HG02763 (cell line): ENCODE results near the gene PPFIBP2.

Experiments
- ATAC-seq: cut with Tn5 transposase; IDR thresholded peaks from one replicate; pipeline ENCODE4 v1.9.1; 2021; ENCODE audit warnings: mild to moderate bottlenecking, moderate library complexity; ENCODE audit not compliant: unreplicated experiment

PPFIBP2 gene

DNA sequence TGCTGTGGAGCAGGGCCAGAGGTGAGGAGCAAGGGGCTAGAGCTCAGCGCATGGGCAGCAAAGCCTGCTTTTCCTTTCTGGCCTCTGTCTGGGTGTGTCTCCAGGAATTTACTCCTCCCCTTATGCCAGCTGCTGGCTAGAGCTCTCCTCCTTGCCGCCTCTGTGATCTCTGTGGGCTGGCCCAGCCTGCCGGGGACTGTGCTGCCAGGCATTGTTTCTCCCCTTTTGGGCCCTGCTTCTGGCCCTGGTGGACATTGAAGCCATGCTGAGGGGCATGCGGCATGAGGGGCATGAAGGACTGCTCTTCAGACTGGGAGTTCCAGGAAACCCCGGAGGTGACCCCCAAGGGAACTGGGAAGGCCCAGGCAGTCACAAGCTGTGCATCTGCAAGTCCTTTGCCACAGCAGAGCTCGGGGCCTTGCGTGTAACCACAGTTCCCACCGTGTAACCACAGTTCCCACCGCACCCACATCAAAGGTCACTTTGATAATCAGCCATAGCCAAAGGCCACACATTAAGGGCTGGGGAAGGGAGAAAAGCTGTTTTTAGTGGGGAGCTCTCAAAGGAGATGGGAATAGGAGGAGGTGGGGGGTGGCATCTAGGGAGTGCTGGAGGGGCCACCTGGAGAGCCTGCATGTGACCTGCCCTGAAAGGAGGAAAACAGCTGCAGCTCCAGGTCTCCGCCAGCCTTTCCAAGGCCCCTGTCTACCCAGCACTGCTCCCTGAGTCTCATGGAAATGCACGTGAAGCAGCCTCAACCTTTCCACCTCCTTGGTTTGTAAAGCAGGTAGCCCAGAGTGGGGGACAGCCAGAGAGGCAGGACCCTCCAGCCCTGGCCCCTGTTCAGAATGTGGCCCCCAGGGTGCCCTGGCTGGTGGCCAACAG, 62.3 kb downstream of the PPFIBP2 start:
- ATAC-seq: no peak

DNA sequence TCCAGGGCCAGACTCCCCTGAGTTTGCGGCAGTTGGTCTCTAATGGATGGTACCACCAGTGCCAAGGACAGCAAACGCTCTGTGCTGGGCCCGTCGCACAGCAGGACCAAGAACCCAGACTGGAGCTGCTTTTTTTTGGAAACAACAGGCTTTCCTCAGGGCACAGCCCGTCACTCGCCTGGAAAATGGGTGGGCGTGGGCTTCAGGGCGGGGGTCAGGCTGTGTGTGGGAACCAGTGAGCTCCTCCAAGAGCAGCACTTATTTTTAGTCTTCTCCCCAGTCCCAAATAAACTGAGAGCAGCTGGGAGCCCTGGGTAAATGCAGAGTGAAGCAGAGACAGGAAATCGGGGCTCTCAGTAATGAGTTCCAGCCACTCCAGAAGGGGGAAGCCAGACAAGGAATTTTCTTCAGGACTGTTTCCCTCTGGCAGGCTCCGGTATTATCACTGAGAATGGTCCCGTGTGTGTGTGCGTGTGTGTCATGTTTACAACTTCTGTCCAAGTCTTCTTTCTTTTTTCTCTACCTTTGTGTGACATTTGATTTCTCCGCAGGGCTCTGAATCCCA, 63.0 kb downstream of the PPFIBP2 start:
- ATAC-seq: no peak

DNA sequence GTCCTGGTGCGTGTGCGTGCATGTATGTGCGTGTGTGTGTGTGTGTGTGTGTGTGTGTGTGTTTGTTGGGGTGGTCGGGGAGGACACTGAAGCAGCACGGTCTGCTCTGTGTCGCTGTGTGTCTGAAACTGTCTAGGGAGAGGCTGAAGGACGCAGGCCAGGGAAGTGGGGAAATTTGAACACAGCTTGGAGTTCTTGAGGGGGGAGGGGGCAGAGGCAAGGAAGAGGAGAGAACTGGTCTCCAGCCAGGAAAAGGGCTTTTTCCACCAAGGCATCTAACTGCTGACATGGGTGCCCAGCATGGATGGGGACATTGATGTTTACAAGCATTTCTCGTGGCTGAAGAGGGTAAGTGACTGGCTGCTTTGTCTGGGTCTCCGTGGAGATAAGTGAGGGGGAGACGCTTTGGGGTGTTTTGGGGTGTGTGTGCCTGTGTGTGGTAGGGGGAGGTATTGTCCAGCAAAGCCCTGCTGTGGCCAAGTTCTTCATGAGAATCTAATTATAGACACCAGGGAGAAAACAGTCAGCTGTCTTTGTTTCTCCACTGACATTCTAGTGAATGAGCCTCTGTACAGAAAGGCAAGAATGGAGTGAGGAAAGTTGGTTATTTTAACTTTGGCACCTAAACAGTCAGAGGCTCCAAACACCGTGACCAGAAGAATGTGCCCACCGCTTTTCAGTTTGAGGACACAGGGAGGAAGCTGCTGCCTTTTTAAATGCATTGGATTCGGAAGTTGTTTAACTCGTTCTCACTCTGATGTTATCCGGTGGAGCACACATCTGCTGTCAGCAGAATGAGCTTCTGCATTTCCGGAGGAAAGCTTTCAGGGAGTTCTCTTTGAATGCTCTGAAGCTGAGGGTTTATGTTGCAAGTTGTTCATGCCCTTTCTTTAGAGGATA, 63.7 kb downstream of the PPFIBP2 start:
- no peak for ATAC-seq

DNA sequence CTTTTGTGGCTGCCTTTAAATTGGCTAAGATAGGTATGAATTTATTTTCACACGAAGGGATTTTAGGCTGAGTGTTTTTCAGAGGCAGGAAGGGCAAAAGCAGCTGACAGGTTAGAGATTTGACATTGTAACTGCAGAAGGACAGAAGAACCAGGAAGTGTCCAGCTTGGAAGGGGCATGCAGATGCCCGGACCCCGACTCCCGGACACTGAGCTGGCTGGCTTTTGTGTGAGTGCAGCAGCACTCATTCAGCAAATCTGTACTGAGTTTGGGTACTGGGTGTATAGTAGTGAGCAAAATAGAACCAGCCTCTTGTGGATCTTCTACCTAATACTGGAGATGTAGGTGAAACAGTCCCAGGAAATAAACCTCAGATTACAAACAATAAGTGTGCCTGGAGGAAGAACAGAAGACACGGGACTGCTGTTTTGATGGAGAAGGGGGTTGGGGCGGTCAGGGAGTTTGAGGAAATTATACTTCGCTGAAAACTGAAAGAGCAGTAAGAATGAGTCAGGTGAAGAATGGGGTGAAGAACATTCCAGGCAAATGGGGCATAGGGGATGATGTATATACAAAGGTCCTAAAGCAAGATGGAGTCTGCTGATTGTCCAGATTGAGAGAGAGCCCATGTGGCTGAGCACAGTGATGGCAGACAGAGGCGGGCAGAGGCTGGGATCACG, 64.6 kb downstream of the PPFIBP2 start:
- no peak for ATAC-seq

DNA sequence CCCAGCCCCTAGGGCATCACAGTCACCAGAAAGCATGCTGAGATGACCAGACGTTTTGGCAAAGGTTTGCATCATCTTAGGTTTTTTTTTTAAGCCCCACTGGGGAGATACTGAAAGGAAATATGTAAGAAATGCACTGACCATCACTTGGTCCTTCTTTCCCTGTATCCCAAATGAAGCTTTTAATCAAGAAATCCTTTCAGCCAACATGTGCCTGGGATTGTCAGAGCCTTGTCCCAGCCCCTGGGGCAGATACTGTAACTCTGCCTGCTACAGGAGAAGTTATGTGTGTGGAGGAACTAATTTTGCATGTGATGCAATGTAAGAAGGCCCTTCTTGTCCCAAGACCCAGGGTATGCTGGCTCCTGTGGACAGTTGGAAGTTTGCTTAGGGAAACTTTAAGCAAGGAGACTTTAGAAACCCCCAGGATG, 65.6 kb downstream of the PPFIBP2 start:
- no peak for ATAC-seq

DNA sequence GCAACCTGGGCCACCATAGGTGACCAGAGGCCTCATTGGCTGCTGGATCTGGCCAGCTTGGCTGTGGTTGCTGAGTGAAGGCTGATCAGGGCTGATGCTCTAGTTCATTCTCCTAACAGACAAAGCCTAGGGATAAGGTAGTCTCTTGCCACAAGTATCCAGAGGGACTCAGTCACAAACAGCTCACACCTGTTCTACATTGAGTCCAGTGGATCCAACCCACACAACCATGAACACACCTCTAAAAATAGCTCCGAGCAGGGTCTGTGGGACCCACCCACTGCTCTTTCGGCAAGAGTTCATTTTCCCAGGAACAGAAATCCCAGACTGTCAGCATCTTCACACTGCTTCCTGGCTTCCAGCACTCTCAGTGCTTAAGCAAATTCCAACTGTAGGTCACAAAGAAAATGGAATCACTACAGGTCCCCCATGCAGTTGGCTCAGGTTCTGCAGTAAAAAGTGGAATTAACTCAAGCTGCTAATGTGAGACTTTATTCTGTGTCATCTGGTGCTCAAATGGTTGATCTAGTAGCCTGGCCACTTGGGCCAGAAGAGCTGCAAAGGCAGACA, 67.3 kb downstream of the PPFIBP2 start:
- ATAC-seq: no peak

DNA sequence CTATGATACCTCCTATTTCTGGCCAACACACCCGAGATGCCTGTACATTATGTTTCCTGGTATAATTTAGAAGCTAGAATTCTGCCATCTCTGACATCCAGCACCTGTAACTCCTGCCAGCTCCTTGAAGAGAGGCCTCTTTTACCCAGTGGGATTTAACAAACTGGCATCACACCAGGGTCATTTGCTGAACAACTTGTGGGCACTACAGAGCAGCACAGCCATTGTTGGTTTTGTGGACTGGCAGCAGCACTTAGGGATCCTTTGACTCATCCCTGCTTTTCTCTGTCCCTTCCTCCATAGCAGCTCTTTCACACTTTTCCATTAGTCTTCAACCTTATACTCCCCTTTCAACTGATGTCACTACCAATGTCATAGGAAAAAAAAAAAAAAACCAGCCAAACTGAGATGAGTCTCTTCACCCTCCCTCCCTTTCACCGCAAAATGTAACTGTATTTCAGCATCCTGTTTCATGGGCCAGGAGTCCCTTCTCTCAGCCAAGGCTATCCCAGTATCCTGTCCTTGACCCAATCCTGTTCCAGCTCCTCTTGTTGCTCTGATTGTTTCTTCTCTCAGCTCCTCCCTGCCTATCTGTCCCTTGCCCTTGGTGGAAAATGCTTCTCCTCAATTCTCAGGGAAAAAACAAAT, 68.7 kb downstream of the PPFIBP2 start:
- ATAC-seq: no peak

DNA sequence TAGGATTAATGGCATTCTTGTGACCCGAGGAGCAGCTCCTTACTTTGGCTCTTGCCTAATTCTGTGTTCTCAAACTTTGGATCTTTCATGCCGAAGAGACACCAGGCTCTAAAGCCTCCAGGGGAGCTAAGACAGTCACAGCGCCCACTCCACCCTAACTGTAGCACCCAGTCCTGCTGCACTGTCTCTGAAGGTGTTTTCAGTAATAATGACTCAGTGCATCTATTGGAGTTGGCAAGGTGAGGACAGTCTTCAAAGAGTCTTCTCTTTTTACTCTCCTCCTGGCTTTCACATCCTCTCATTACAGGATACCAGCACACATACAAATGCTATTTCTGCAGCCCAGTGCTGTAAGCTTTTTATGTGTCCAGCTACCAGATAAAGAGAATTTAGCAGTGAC, 69.4 kb downstream of the PPFIBP2 start:
- ATAC-seq: no peak

DNA sequence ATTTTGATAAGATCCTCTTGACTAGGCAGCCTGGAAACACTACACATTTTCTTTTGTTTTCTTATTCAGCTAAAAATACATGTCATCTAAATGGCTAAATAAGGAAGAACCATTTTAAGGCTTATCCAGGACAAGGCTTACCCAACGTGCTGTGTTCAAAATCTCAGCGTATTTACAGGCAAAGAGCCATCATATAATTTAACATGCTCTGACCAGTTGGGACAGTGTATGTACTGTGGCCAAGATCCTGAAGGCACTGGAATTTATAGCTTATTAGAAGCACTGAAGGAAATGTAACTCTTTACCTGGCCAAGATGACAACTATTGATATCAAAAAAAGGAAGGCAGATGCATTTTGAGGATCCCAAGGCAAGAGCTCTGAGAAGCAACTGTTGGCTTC, 71.1 kb downstream of the PPFIBP2 start:
- ATAC-seq: no peak

DNA sequence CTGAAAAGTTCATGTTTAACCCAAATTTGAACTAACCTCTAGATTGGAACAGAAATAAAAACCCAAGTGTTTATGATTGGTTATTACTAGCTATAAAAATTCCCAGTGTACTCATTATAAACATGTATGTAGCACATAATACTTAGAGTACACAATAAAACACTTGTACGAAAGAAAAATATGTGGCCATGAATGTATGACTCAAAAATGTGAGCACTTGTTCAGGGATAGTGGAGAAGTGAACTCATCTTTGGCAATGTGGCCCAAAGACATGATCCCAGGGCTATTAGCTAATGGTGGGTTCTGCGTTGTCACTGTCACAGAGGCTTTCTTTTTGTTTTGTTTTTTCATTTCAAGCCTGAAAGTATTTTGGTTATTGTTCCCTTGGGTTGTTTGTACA, 72.0 kb downstream of the PPFIBP2 start:
- ATAC-seq: no peak

DNA sequence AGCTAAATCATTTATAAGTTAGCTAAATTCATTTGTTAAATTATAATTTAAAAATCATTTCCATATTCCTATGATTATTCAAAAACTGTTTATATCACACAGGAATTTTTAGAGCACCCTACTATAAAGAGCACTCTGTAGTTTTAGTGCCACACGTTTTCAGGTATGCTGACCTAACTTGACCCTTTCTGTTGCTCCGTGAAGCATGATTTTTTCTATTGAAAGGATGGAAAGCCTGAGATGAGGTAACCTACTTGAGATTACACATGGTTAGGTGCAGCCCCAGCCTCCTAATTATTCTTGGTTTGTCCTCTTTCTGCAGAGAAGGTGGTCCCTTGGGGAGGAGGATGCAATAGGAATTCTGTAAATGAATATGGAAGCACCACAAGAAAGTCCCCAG, 72.6 kb downstream of the PPFIBP2 start:
- ATAC-seq: no peak

DNA sequence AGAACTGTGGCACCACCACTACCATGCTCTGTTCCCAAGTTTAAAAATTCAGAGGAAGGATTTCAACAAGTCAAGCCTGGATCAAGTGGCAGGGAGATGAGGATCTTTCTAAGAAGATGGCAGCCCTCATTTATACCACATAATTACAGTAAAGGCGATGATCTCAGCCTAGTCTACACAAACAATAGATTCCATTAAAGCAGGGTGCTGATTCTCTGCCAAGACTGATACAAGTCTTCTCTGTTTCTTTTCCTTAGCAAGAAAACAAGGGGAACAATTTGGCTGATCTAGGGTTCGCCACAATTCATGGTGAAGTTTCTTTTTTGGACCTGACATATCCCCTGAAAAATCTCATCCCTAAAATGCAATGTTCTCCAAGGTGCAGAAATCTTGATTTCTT, 73.9 kb downstream of the PPFIBP2 start:
- ATAC-seq: no peak

DNA sequence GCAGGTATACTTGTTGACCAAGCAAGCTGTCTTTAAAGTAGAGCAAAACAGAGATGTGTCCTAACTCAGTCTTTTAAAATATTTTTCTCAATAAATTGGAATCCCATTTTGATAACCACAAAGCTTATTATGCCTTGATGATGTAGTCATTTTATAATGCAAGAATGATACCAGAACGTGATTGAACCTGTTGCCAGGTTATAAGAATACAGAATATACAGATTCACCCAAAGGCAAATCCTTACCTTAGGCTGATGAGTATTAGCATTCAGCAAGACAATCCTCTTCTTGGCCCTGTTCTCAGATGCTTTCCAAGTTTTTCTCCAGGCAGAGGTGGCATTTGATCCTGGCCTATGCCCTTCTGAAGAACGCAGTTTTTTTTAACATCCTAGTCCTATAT, 76.1 kb downstream of the PPFIBP2 start:
- ATAC-seq: no peak

DNA sequence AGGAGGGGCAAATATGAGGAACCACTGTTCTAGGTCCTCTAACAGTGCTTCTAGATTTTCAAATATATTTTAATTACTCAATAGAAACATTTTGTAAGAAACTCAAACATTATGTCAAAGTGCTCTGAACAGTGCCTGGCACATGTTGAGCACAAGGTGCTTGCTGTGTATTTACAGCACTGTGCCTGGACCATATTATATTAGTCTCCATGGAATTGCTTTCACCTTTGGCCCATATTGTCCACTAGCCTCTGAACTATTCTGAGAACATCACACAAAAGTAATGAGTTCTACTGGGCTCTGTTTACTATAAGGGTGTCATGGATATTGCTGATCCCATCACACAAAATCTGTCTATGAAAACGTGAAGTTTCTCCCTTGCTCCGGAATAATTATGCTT, 76.7 kb downstream of the PPFIBP2 start:
- no peak for ATAC-seq

DNA sequence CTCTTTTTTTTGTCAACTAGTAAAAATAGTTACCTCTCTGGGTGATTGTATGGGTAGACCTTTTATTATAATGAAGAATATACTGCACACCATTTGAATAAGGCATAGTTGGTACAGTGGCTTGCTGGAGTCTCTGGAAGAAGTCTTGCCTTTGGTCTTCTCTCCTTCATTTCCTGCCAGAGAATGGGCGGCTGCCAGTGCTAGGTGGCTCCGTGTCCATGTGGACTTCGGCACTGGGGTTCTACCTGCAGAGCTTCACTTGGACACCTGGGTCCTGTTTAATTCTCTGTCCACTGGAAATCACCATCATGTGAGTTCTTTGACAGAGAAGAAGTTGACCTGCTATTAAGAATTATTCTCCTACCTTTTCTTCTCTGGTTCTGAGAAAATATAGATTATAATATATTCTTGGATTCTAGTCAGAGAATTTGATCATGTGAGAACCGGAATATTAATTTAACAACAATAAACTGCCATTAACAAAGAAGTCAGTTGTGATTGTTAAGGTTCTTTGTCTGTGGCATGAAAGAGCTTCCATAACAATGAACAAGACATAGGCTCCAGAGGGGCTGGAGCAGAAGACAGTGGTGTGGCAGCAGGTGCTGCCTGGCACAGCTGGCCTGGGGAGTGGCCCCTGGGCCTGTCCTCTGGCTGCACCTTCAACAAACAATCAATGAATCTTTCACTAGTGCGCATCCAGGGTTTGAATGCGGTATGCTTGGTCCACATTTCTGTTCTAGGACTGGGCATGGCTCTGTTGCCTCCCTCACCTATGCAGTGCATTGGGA, 77.5 kb downstream of the PPFIBP2 start:
- no peak for ATAC-seq

DNA sequence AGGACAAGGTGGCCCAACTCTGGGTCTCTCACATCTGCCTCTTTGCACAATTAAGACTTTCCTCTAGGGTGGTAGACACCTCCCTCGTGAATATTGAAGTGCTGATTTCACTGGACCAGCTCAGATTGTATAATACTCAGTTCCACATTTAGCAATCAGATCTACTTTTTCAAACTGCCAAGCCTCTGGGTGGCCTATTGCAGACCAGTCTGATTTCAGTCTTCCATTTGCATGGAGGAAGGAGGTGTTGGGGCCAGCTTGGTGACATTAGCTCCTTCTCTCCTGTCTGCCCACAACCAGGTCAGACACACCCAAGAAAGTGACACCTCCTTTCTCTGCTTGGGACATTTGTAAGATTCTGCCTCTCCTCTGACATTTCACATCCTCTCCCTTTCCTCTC, 78.2 kb downstream of the PPFIBP2 start:
- no peak for ATAC-seq

DNA sequence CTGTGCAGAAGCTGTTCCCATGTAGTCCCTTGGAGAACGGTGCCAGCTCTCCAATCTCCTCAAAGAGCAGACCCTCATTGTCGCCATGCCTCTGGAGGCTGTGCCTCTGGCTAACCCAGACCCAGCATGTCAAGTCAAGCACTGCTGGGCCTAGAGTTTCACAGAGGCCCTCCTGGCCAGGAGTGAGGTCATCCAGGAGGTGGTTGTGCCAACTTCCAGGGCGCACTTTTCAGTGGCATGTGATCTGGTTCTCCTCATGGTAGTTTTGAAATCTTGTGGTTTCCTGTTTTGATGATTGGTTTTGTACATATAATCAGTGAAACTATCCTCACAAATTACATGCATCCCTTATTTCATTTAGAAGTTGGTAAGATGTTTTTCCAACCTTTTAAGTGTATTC, 78.9 kb downstream of the PPFIBP2 start:
- ATAC-seq: no peak

DNA sequence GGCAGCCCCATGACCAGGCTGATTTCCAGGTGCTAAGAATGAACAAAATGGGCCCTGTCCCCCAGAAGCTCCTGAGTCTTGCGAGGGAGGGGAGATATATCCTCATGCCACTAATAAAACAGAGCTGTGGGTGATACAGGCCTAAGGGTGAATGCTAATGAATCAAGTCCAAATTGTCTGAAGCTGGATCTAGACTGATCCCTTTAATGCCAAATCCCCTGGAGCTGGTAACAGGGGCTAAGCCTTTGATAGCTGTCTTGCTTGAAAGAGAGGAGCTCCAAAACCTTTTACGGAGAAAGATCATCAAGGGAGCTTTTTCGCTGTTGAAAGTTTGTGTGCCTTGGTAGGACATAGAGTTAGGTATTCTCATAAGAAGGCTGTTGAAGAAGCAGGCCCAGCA, 79.7 kb downstream of the PPFIBP2 start:
- no peak for ATAC-seq
